GM12891 (cell line): Measurements from ENCODE around the gene PPP1R36.

Experiments used
- PAX5 ChIP-seq: IDR thresholded peaks from 2 replicates; pipeline ENCODE4 v1.6.1; 2011; ENCODE audit warnings: low read length, moderate library complexity, mild to moderate bottlenecking; ENCODE audit not compliant: insufficient read depth, severe bottlenecking
- POLR2A ChIP-seq: IDR thresholded peaks from 2 replicates; pipeline ENCODE4 v1.6.1; 2011; ENCODE audit warnings: low read depth, low read length, control low read depth
- POLR2AphosphoS5 ChIP-seq: IDR thresholded peaks from 2 replicates; pipeline ENCODE4 v1.6.1; 2011; ENCODE audit warnings: low read depth, low read length, control low read depth
- TAF1 ChIP-seq: IDR thresholded peaks from 2 replicates; pipeline ENCODE4 v1.6.1; 2011; ENCODE audit warnings: low read depth, low read length, control low read depth

- no peak for TF ChIP-seq POLR2A
- TF ChIP-seq TAF1 = no peak
- TF ChIP-seq POLR2AphosphoS5 = no peak
- TF ChIP-seq PAX5 = no peak
Measured at GRCh38 chr14:64581817-64582216, 32.1 kb downstream of the PPP1R36 start.
